VCaP (cell line): ENCODE results near the gene SPACA6.

Experiments
- H3K27ac ChIP-seq: fragments of 450-650 bp; 2 replicates; pipeline ENCODE4 v1.5.1; 2017
- TF ChIP-seq, protein P1 (sequence below): fragments of 450-650 bp; conservative IDR thresholded peaks from 2 replicates; pipeline ENCODE4 v1.5.1; 2017; ENCODE audit warnings: mild to moderate bottlenecking, moderate library complexity

The SPACA6 gene

DNA sequence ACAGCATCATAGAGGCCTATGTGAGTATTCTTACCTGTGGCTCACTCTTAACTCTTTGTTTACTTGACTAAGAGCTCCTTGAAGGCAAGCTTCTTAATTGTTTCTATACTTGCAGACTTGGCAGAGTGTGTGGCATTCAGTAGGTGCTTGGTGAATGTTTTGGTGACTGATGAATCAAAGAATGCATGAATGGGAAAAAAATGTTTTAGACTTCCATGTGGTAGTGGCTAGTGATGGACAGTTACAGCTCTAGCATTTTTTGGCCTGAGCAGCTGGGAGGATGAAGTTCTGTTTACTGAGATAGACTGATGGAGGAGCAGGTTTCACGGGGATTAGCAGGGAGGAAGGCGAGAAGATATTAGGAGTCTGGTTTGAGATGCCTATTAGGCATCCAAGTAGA is 17.0 kb downstream of the SPACA6 start:
- TF ChIP-seq, protein P1, sequence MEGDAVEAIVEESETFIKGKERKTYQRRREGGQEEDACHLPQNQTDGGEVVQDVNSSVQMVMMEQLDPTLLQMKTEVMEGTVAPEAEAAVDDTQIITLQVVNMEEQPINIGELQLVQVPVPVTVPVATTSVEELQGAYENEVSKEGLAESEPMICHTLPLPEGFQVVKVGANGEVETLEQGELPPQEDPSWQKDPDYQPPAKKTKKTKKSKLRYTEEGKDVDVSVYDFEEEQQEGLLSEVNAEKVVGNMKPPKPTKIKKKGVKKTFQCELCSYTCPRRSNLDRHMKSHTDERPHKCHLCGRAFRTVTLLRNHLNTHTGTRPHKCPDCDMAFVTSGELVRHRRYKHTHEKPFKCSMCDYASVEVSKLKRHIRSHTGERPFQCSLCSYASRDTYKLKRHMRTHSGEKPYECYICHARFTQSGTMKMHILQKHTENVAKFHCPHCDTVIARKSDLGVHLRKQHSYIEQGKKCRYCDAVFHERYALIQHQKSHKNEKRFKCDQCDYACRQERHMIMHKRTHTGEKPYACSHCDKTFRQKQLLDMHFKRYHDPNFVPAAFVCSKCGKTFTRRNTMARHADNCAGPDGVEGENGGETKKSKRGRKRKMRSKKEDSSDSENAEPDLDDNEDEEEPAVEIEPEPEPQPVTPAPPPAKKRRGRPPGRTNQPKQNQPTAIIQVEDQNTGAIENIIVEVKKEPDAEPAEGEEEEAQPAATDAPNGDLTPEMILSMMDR = no peak

DNA sequence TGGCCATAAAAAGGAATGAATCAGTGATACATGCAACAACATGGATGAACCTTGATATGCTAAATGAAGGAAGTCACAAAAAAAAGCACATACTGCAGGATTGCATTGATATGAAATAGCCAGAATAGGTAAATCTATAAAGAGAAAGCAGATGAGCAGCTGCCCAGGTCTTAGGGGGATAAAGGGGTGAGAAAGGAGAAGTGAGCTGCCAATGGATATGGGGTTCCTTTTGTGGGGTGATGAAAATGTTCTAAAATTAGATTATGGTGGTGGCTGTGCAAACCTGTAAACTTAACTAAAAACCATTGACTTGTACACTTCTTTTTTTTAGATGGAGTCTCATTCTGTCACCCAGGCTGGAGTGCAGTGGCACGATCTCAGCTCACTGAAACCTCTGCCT is 18.6 kb downstream of the SPACA6 start:
- TF ChIP-seq, protein P1 = no peak
- H3K27ac ChIP-seq = no peak overlapping the region

More for the DNA sequence above, 17.0 kb downstream of the SPACA6 start:
- H3K27ac ChIP-seq = no peak overlapping the region

DNA sequence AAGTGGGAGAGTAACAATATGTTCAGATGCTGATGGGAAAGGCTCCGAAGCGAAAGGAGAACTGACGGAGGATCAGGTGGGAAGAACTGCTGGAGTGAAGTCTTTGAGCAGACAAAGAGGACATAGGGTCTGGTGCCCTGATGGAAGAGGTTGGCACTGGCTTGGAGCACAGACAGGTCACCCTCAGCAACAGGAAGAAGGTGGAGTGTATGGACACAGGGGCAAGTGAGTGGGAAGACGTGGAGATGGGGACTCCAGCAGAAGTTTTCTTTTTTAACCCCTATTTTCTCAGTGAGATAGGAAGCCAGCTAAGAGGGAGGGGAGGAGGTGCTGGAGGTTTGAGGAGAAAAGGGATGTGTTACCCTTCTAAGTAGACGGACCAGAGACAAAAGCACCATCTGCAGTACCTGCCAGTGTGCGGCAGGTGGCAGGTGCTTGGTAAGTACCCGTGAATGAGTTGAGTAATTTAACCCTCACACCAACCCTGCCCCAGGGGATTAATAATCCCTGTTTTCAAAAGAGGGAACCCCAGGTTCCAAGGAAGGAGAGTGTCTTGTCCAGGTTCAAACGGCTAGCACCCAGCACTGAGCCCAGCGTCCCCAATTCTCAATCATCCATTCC is 19.4 kb downstream of the SPACA6 start:
- TF ChIP-seq, protein P1 = peak; percentile 90
- no peak overlapping the region for H3K27ac ChIP-seq

DNA sequence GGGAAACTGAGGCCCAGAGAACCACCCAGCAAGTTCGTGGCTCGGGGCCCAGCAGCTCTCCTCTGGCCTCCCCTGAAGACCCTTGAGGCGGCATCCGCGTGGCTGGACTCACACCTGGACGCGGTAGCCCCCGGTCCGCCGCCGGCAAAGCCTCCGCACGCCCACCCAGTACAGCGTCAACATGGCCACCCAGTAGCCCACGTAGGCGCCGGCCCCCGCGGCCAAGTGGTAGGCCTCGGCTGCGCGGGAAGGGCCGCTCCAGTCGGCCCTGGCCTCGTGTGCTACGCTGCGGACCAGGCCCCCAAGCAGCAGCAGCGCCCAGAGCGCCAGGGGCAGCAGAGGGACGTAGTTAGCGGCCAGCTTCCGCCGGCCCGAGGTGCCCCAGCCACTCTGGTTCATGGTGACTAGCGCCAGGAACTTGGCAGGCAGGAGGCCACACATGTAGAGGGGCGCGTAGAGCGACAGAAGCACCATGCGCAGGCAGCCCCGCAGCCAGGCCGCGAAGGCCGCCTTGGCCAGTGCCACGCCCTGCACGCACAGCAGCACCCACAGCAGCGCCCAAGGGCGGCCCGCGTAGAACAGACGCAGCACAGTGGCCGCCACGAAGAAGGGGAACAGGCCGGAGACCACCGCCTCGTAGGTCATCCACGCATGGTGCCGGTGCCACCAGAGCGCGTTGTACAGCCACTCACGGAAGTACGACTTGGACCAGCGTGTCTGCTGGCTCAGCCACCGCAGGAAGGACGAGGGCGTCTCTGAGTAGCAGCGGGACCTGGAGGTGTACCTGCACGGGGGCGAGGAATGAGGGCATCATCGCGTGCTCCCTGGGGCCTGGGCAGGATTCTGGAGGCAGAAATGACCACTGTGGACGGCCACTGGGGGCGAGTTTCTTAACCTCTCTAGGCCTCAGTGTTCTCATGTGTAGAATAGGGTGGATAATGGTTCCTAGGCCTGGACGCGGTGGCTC is 20.5 kb downstream of the SPACA6 start:
- H3K27ac ChIP-seq = no peak overlapping the region
- TF ChIP-seq, protein P1 = no peak

DNA sequence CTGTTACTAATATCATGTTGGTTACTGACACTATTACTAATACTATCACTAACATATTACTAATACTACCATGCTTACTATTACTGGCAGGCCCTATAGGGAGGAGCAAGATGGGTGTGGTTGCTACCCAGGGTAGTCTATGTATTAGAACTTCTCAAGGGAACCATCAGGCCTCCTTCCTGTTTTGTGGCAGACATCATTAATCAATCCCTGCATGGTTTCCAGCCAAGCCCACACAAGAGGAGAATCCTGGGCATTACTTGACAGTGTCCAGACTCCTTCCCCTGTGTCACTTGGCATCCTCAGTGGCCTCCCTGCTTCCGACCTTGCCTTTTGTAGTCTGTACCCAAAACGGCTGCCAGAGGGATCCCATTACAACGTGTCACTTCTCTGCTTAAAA is 21.7 kb downstream of the SPACA6 start:
- no peak overlapping the region for H3K27ac ChIP-seq

DNA sequence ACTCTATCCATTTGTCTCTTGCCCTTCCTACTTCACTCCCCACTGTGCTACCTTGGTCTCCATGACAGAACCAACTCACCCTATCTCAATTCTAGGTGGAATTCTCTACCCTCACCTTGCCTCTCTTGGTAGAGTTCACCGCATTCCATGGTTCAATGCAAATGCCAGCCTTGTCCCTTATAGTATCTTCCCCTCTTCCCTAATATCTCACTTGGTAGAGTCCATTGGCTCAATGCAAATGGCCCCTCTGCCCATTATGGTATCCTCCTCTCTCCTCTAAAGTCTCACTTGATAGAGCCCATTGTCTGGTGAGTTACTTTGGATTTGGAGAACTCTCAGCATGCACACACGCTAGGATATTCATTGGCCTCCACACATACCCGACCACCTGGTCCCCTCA is 22.7 kb downstream of the SPACA6 start:
- H3K27ac ChIP-seq = no peak overlapping the region
- TF ChIP-seq, protein P1 = no peak

More for the DNA sequence above, 21.7 kb downstream of the SPACA6 start:
- TF ChIP-seq, protein P1 = no peak

DNA sequence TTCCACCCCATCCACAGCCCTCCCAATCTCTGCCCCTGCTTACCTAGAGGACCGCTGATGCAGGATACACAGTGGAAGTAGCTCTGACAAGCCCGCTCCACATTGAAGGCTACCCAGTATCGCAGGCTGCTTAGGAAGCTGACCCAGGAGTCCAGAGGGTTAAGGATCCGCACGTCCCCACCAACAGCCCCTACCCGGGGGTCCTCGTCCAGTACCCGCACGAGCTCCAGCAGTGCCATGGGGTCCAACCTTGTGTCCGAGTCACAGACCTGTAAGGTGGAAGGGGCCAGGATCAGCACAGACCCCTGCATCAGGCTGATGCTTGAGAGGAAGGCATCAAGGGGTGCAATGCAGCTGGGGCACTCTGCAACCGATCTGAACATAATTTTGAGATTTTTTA is 23.8 kb downstream of the SPACA6 start:
- TF ChIP-seq, protein P1 = no peak
- H3K27ac ChIP-seq = no peak overlapping the region
